Epithelial cell of esophagus (primary cell): ENCODE measurements around the gene ARFGAP1.

Experiments used
- DNase-seq: peaks from one replicate; pipeline ENCODE4 v3.0.0; 2010; ENCODE audit warnings: low read depth
- H3K4me3 ChIP-seq: 2 replicates; pipeline ENCODE4 v1.5.1; 2011; ENCODE audit warnings: mild to moderate bottlenecking, low read length, control low read depth
- TF ChIP-seq, protein P1 (sequence below): IDR thresholded peaks from 2 replicates; pipeline ENCODE4 v1.5.1; 2011; ENCODE audit warnings: low read depth, mild to moderate bottlenecking, low read length, control low read depth, inconsistent platforms; ENCODE audit not compliant: insufficient read depth; ENCODE audit errors: missing control alignments

The ARFGAP1 gene

DNA sequence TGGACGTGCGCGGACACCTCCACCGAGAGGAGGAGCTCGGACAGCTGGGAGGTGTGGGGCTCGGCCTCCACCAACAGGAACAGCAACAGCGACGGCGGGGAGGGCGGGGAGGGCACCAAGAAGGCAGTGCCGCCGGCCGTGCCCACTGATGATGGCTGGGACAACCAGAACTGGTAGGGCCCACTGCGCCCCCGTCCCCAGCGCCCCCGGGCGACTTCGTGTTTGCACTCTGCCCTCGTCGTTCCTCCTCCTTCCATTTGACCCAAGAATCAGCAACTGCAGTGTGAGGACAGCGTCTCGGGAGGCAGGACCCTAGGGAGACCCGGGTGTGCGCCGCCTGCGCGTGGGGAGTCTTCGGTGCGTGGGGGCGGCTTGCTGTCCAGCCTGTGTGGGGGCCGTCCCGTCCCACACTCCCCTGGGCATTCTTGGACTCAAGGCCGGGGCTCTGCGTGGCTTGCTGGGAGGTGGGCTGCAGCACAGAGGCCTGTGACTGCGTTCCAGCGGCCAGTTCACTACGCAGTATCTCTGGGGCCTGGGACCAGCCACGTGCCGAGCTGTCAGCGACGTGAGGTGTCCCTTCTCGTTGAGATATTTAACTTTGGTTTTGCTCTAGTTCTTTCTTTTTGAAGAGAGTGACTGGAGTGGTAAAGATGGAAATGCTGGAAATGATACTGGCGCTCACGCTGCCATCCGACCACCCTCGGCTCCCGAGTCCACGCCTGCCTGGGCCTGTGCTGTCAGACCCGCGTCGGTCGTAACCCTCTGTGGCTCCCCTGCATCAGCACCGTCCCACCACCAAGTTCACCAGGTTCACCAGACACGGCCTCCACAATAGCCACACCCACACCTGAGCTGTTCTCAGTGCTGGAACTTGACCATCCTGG lies 15.3 kb downstream of the ARFGAP1 start:
- TF ChIP-seq, protein P1, sequence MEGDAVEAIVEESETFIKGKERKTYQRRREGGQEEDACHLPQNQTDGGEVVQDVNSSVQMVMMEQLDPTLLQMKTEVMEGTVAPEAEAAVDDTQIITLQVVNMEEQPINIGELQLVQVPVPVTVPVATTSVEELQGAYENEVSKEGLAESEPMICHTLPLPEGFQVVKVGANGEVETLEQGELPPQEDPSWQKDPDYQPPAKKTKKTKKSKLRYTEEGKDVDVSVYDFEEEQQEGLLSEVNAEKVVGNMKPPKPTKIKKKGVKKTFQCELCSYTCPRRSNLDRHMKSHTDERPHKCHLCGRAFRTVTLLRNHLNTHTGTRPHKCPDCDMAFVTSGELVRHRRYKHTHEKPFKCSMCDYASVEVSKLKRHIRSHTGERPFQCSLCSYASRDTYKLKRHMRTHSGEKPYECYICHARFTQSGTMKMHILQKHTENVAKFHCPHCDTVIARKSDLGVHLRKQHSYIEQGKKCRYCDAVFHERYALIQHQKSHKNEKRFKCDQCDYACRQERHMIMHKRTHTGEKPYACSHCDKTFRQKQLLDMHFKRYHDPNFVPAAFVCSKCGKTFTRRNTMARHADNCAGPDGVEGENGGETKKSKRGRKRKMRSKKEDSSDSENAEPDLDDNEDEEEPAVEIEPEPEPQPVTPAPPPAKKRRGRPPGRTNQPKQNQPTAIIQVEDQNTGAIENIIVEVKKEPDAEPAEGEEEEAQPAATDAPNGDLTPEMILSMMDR = no peak
- no peak for DNase-seq
- no peak overlapping the region for H3K4me3 ChIP-seq

DNA sequence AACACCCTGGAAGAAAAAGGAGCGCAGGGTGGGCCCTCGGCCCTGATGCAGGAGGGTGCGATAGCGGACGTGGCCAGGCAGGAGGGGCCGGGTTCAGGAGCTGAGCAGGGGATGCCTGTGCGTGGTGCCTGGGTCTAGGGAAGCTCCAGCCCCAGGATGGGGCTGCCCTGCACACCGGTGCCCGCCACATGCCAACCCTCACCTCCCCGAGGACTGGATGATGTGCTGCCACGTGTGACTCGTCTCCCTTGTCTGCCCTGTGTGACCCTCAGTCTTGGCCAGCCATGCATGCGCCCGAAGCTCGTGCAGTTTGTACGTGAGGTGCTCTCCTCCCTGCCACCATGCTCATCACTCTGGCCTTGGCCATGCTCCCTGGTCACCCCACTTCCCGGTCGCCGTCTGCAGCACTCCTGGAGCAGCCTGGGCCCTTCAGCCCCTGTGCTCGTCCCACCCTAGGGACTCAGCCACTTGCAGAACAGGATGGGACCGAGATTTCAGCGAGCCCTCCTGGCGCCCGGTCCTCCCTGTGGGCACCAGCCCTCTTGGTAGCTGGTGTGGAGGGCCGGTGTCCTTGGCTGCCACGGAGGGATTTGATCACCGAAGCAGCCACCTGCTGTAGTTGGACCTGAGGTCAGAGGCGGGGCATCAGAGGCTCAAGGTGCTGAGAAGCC lies 16.1 kb downstream of the ARFGAP1 start:
- H3K4me3 ChIP-seq = no peak overlapping the region
- DNase-seq = no peak
- TF ChIP-seq, protein P1 = no peak

DNA sequence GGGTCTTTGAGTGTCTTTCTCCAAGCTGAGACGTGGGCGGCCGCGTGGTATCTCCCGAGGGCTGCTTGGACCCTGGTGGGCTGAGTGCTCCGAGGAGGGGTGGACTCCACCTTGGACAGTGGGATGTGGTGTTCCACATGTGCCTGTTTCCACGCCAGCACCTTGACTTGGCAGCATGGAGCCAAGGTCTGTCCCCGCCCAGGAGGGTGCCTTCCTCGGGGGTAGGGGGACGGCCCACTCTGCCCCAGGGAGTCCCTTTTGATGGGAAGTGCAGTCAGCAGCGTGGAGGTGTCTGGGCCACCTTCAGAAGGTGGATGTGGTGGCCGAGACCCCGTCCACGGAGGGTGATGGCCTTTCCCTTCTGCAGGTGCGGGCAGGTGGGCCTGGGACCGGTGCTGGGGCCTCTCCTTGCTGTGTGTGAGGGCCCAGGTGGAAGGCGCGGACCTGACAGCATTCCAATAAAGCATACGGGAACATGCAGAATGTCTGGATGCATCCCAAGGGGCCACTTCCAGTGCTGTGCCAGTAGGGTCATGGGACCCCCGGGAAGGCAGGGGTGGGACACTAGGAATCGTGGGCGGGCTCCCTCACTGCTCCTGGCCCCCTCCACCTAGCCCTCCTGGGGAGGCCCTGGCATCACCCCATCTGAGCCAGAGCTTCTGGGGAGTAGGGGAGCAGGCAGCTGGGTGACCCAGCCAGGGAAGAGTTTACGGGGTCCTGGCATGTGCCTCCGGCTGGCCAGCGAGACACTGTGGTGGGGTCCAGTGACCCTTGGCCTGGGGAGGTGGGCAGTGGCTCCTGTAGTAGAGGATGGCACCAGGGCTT lies 16.9 kb downstream of the ARFGAP1 start:
- TF ChIP-seq, protein P1 = no peak
- H3K4me3 ChIP-seq = no peak overlapping the region
- DNase-seq = no peak

DNA sequence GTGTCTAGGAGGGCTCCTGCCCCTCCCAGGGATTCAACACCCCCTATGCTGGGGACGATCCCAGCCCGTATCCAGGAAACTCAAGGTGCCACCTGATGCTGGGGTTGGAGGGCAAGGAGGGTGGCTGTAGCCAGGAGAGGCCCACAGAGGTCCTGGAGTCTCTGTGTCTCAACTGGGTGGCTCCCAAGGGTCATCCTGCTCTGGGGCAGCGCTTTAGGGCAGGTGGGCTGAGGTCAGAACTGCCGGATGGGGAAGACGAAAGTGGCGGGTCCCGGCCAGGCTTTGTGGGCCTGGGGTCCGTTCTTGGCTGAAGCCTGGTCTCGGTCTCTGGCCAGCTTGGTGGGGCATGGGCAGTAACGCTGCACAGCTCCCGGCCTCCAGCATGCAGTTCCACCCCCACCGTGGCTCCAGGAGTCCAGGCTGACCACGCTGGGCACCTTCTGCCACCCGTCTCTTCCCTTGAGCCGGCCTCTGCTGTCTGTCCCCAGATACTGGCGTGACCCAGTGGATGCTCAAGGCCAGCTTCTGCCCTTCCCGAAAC lies 17.6 kb downstream of the ARFGAP1 start:
- TF ChIP-seq, protein P1 = no peak
- H3K4me3 ChIP-seq = no peak overlapping the region

DNA sequence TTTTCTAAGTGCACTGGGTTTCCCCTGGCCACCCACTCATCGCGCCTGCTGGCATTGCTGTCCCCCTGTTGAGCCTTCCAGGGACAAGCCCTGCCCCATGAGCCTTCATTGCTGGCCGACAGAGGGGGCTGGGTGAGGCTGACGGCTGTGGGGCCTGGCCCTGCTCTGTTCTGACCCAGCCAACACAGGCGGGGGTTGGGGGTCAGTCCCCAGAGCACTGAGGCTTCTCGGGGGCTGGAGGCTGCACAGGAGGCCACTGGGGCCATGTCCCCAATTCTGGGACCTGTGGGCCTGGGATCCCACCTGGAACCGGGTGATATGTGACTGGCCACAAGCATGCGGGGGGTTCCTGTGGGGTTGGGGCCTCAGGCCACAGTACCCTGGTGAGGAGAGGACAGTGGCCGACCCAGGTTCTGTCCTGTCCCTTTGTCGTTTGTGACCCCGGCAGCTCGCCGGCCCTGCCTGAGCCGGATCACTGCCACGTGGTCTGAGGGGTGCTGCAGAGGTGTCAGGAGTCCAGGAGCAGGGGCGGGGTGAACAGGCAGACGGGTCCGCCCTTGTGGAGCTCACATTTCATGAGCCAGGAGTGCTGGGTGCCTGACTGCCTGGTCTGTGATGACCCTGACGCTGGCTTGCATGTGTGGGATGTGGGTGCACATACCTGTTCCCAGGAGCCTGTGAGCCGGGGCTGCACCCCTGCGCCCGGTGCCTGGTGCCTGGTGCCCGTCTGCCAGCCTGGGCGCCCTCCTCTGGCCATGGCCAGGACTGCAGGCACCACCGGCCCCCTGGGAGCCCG lies 18.3 kb downstream of the ARFGAP1 start:
- TF ChIP-seq, protein P1 = peak; percentile 61
- no peak overlapping the region for H3K4me3 ChIP-seq
- DNase-seq = peak; percentile 55

More for the DNA sequence above, 17.6 kb downstream of the ARFGAP1 start:
- DNase-seq = no peak

DNA sequence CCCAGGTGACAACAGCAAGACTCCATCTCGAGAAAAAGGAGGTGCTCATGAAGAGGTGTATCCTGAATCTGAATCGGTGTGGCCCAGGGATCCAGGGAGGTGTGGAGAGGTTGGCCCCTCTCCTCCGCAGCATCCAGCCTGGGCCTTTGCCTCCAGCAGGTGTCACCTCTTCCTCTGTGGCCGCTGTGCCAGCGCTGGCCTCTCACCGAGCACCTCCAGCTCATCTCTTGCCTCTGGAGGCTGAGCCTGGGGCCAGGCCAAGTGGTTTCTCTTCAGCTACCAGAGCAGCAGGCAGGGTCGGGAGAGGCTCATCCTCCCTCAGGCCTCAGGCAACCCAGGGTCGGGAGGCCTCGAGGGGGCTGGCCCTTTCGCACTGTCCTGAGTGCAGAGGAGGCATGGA lies 19.2 kb downstream of the ARFGAP1 start:
- no peak overlapping the region for H3K4me3 ChIP-seq
- TF ChIP-seq, protein P1 = no peak

More for the DNA sequence above, 19.2 kb downstream of the ARFGAP1 start:
- no peak for DNase-seq
